ENCODE results near the gene NOL11. TPM values are rescaled to one million over a fixed set of nuclear protein-coding genes. Genes with fewer than 3 reads are reported as not detected.

The NOL11 gene
- total RNA-seq, 1 experiment from 2014 or later: 66.4 TPM

GRCh38 chr17:67676305-67676704 is 41.4 kb upstream of the NOL11 start (continued):
- TF ChIP-seq ZMAT4 (CRISPR knock-in tag; IDR thresholded peaks at IDR 0.05) (no peak), GRHL2 (CRISPR knock-in tag; IDR thresholded peaks at IDR 0.05; ENCODE audit: insufficient replicate concordance, severe bottlenecking) (no peak), CTCF (IDR thresholded peaks at IDR 0.05) (no peak), ELF4 (CRISPR knock-in tag; IDR thresholded peaks at IDR 0.05; ENCODE audit: low read depth) (no peak), GABPB1 (CRISPR knock-in tag; IDR thresholded peaks at IDR 0.05) (no peak), JAZF1 (CRISPR knock-in tag; IDR thresholded peaks at IDR 0.05) (no peak), E2F4 (CRISPR knock-in tag; IDR thresholded peaks at IDR 0.05; ENCODE audit: borderline replicate concordance, low read depth) (no peak), ETV6 (CRISPR knock-in tag; IDR thresholded peaks at IDR 0.05) (no peak), ATF2 (CRISPR knock-in tag; IDR thresholded peaks at IDR 0.05; ENCODE audit: borderline replicate concordance, low read depth) (no peak), ZNF281 (CRISPR knock-in tag; IDR thresholded peaks at IDR 0.05) (no peak)

- no peak overlapping the region for H3K4me3 Mint-ChIP-seq
- H3K27ac Mint-ChIP-seq: no peak overlapping the region
- H3K36me3 Mint-ChIP-seq: peaks cover 7% of the 10 kb centered on the region; the same call in 1 of the 2 replicates
- ATAC-seq: no peak
- ChIA-PET POLR2A (no interaction called here), CTCF (no interaction called here)
- no peaks in the 10 kb centered on the region for H3K27me3 Mint-ChIP-seq (ENCODE audit: low read depth)
- H3K4me1 Mint-ChIP-seq: no peaks in the 10 kb centered on the region
- no peak for TF ChIP-seq JAZF1 (CRISPR knock-in tag; IDR thresholded peaks at IDR 0.05)
- TF ChIP-seq NFE2L1 (CRISPR knock-in tag; IDR thresholded peaks at IDR 0.05): no peak
- no peak for TF ChIP-seq TCF7 (CRISPR knock-in tag; IDR thresholded peaks at IDR 0.05; ENCODE audit: low read depth)
- TF ChIP-seq ESRRA (CRISPR knock-in tag; IDR thresholded peaks at IDR 0.05; ENCODE audit: borderline replicate concordance): no peak
- TF ChIP-seq SOX15 (CRISPR knock-in tag; IDR thresholded peaks at IDR 0.05): no peak
- TF ChIP-seq RELA (CRISPR knock-in tag; IDR thresholded peaks at IDR 0.05; ENCODE audit: borderline replicate concordance): no peak
- no peak for TF ChIP-seq NR2C2 (CRISPR knock-in tag; IDR thresholded peaks at IDR 0.05)
- TF ChIP-seq E2F5 (CRISPR knock-in tag; IDR thresholded peaks at IDR 0.05): no peak
- TF ChIP-seq FOXP1 (CRISPR knock-in tag; IDR thresholded peaks at IDR 0.05; ENCODE audit: borderline replicate concordance): no peak
- TF ChIP-seq ATF2 (CRISPR knock-in tag; IDR thresholded peaks at IDR 0.05; ENCODE audit: borderline replicate concordance, low read depth): no peak
- TF ChIP-seq KAT7 (CRISPR knock-in tag; IDR thresholded peaks at IDR 0.05; ENCODE audit: borderline replicate concordance): no peak
- TF ChIP-seq TEAD4 (CRISPR knock-in tag; IDR thresholded peaks at IDR 0.05): no peak
- no peak for TF ChIP-seq TP53 (CRISPR knock-in tag; IDR thresholded peaks at IDR 0.05)
- no peak for TF ChIP-seq E2F1 (CRISPR knock-in tag; IDR thresholded peaks at IDR 0.05)
- TF ChIP-seq PRRX2 (CRISPR knock-in tag; IDR thresholded peaks at IDR 0.05): no peak
- TF ChIP-seq MAX (CRISPR knock-in tag; IDR thresholded peaks at IDR 0.05): no peak
- TF ChIP-seq ELF4 (CRISPR knock-in tag; IDR thresholded peaks at IDR 0.05; ENCODE audit: low read depth): no peak
- TF ChIP-seq ZNF121 (CRISPR knock-in tag; IDR thresholded peaks at IDR 0.05): no peak
- TF ChIP-seq IRF2 (CRISPR knock-in tag; IDR thresholded peaks at IDR 0.05; ENCODE audit: borderline replicate concordance, low read depth): no peak
- DNase-seq (ENCODE audit: low spot score): no peak
- no peaks in the 10 kb centered on the region for H3K9me3 Mint-ChIP-seq
Observed at GRCh38 chr17:67678414-67678813, 39.3 kb upstream of the NOL11 start.

Data from WTC11 (cell line).